ENCODE results near the gene SLC44A3.

- TF ChIP-seq, protein P1, sequence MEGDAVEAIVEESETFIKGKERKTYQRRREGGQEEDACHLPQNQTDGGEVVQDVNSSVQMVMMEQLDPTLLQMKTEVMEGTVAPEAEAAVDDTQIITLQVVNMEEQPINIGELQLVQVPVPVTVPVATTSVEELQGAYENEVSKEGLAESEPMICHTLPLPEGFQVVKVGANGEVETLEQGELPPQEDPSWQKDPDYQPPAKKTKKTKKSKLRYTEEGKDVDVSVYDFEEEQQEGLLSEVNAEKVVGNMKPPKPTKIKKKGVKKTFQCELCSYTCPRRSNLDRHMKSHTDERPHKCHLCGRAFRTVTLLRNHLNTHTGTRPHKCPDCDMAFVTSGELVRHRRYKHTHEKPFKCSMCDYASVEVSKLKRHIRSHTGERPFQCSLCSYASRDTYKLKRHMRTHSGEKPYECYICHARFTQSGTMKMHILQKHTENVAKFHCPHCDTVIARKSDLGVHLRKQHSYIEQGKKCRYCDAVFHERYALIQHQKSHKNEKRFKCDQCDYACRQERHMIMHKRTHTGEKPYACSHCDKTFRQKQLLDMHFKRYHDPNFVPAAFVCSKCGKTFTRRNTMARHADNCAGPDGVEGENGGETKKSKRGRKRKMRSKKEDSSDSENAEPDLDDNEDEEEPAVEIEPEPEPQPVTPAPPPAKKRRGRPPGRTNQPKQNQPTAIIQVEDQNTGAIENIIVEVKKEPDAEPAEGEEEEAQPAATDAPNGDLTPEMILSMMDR (IDR thresholded peaks at IDR 0.05), result no peak
- no peak for TF ChIP-seq EP300 (IDR thresholded peaks at IDR 0.05)
Measured at GRCh38 chr1:94808669-94809068, 11.5 kb upstream of the SLC44A3 start.

Data from ovary (tissue), 3 donors.